ENCODE data around the gene ATP23.

Gene ATP23

DNA sequence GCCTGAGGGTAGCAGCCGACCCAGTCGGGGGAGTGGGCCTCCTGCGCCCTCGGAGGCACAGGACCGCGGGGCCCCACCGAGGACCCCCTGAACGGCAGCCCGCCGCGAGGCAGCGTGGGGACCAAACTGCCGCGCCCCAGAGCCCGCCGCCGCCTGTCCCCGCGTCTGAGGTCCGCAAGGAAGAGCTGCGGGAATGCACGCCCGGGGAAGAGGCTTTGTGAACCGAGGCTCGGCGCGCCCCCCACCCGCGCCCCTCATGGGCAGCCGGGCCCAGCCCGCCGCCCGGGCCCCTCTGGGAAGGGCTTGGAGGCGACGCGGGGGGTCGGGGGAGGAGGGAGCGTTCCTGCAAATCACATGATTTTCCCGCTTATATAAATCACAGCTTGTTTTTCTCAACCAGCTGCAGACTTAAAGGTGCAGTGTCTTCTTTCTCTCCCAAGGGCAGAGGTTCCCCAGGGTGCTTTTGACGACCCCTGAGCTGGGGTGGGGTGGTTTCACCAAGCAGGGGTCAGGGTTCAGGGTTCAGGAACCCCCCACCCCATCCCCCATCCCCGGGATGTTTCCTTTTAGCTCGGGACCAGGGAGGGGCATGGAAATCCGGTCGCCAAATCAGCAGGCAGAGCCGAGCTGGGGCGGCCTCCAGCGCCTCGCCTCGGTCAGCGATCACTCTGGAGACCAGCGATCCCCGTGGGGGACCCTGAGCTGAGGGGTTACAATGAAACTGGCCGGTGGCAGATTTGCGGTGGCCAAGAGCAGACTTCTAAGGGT is 44.7 kb upstream of the ATP23 start:
- H3K27ac ChIP-seq = peak overlapping the region; percentile 99
- no peak for DNase-seq (ENCODE audit: low read depth, low spot score)
- no peaks in the 10 kb centered on the region for H3K9me3 ChIP-seq (ENCODE audit: low read depth, low read length)
- peak overlapping the region; percentile 87 for H3K9ac ChIP-seq (ENCODE audit: insufficient read length)
- H3K36me3 ChIP-seq (ENCODE audit: insufficient read depth, low read length) = no peaks in the 10 kb centered on the region
- peak overlapping the region; percentile 79 for H3K4me3 ChIP-seq
- TF ChIP-seq POLR2AphosphoS5 (IDR thresholded peaks at IDR 0.05; ENCODE audit: borderline replicate concordance, low read depth, low read length) = peak; percentile 62; the same call in 1 of the 2 replicates
- no peak for TF ChIP-seq EZH2 (IDR thresholded peaks at IDR 0.05)
- TF ChIP-seq FOXP2 (optimal IDR thresholded peaks at IDR 0.05; ENCODE audit: control extremely low read depth, extremely low read length, insufficient read depth) = no peak

DNA sequence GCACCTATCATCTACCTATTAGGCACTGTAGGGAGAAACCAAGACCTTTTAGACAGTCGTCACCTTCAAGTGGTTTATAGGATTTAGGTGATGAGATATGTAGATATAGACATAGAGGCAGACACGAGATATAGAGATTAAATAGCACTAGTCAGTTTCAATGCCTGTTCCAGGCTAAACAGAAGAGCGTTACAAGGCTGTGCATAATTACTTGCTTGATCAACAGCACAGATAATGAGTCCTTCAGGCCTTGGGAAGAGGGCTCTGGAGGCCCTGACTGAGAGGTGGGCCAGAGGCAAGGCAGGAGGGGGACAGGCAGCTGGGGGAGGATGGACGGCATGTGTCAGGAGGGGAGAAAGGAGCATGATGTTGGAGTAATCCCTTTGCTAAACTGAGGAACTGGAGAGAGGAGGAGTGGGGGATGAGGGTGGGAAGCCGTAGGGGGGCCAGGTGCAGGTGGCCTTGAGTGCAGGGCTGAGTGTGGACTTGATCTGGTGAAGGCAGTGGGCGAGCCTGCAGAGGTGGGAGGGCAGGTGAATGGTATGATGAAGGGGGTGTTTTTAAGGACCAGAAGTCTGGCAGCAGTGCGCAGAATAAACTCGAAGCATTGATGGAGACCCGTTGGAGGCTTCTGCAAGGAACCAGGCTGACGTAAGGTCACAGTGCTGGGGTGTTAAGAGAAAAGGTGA is 43.9 kb upstream of the ATP23 start:
- H3K9ac ChIP-seq (ENCODE audit: insufficient read length) = peak overlapping the region; percentile 87
- H3K27ac ChIP-seq = peak overlapping the region; percentile 99; the same call in 1 of the 2 replicates
- no peak for TF ChIP-seq POLR2AphosphoS5 (IDR thresholded peaks at IDR 0.05; ENCODE audit: borderline replicate concordance, low read depth, low read length)
- TF ChIP-seq FOXP2 (optimal IDR thresholded peaks at IDR 0.05; ENCODE audit: control extremely low read depth, extremely low read length, insufficient read depth) = no peak
- TF ChIP-seq EZH2 (IDR thresholded peaks at IDR 0.05) = no peak
- H3K36me3 ChIP-seq (ENCODE audit: insufficient read depth, low read length) = no peaks in the 10 kb centered on the region
- H3K4me3 ChIP-seq = peak overlapping the region; percentile 79
- no peaks in the 10 kb centered on the region for H3K9me3 ChIP-seq (ENCODE audit: low read depth, low read length)
- DNase-seq (ENCODE audit: low read depth, low spot score) = no peak

DNA sequence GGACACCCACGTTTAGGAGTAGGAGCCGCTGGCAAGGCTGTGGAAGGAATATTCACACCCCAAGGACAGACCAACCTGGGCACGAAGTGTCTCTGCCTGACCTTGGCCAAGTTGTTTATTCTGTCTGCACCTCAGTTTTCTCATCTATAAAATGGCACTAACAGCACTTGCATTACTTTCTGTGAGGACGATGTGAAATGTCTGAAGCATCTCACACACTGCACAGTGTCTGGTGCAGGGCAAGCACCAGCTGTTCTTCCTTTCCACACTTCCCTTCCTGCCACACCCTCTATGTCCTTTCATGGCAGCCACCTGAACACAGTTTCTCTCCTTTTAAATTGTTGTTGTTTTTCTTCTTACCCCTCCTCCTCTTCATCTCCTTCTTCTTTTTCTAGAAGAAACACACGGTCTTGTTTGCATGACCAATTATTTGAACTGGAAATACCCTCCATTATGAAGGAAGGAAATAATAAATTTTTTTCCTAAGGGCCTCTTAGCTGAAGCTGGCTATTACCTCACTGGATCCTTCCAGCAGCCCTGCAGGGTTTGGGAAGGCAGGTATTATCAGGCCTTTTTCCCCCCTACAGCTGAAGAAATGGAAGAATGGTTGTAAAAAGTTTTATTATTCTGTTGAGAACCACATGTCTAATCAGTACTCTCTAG is 42.9 kb upstream of the ATP23 start:
- H3K36me3 ChIP-seq (ENCODE audit: insufficient read depth, low read length) = no peaks in the 10 kb centered on the region
- H3K9me3 ChIP-seq (ENCODE audit: low read depth, low read length) = no peaks in the 10 kb centered on the region
- TF ChIP-seq POLR2AphosphoS5 (IDR thresholded peaks at IDR 0.05; ENCODE audit: borderline replicate concordance, low read depth, low read length) = no peak
- TF ChIP-seq FOXP2 (optimal IDR thresholded peaks at IDR 0.05; ENCODE audit: control extremely low read depth, extremely low read length, insufficient read depth) = no peak
- no peak for TF ChIP-seq EZH2 (IDR thresholded peaks at IDR 0.05)
- no peak for DNase-seq (ENCODE audit: low read depth, low spot score)
- H3K4me3 ChIP-seq = peak overlapping the region; percentile 34
- H3K27ac ChIP-seq = peak overlapping the region; percentile 74; the same call in 1 of the 2 replicates
- H3K9ac ChIP-seq (ENCODE audit: insufficient read length) = peak overlapping the region; percentile 29

DNA sequence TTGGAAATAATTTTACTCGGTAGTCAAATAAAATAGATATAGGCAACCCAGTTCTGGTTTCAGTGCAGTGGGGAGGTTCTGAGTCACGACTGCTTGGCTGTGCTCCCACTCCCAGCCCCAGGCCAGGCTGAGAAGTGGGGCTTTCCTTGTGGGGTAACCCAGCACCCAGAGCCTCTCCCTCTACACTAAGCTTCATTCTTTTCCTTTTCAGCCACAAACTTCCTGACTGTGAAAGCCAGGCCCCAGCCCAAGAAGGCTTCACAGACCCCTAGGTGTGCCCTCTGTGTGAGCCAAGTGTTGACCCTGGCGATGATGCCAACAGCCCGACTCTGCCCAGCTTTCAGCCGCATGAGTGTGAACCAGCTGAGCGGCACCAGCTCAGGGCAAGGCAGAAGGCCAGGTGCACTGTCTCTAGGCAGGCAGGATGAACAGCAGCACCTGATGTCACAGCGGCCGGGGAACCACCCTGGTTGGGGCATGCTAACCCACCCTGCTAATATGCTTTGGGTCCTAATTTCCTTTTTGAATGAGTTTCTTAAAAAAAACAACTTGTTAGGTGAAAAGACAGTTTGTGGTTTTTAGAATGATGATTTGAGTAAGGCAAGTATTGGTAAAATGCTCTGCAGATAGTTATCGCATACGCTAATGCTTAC is 42.2 kb upstream of the ATP23 start:
- Histone ChIP-seq H3K36me3 (ENCODE audit: insufficient read depth, low read length) (no peaks in the 10 kb centered on the region), H3K9me3 (ENCODE audit: low read depth, low read length) (no peaks in the 10 kb centered on the region), H3K9ac (ENCODE audit: insufficient read length) (peak overlapping the region; percentile 29), H3K27ac (peak overlapping the region; percentile 74; the same call in 1 of the 2 replicates), H3K4me3 (peak overlapping the region; percentile 34)
- TF ChIP-seq FOXP2 (optimal IDR thresholded peaks at IDR 0.05; ENCODE audit: control extremely low read depth, extremely low read length, insufficient read depth) = no peak
- no peak for DNase-seq (ENCODE audit: low read depth, low spot score)

DNA sequence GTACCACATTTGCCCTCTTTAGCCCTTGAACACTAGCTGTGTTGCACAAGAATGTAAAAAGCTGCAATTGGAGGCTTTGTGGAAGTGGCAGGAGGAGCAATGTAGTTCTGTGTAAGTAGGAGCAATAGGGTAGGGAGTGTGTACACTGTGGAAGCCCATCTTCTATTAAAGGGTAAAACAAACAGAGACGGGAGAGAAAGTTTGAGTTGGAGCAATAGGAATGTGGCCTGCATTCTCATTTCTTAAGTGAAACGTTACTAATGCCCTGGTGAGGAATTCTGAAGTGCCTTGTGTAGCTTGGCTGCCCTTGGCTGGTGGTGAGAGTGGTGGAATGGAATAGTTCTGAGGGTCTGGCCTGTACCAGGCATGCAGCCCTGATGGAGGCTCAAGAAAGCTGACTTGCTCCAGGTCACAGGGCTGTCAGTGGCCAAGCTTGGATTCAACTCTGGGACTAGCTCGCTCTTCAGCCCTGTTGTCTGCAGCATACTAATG is 38.8 kb upstream of the ATP23 start:
- no peak for DNase-seq (ENCODE audit: low read depth, low spot score)
- no peak for TF ChIP-seq EZH2 (IDR thresholded peaks at IDR 0.05)
- TF ChIP-seq FOXP2 (optimal IDR thresholded peaks at IDR 0.05; ENCODE audit: control extremely low read depth, extremely low read length, insufficient read depth) = no peak
- no peak for TF ChIP-seq POLR2AphosphoS5 (IDR thresholded peaks at IDR 0.05; ENCODE audit: borderline replicate concordance, low read depth, low read length)

DNA sequence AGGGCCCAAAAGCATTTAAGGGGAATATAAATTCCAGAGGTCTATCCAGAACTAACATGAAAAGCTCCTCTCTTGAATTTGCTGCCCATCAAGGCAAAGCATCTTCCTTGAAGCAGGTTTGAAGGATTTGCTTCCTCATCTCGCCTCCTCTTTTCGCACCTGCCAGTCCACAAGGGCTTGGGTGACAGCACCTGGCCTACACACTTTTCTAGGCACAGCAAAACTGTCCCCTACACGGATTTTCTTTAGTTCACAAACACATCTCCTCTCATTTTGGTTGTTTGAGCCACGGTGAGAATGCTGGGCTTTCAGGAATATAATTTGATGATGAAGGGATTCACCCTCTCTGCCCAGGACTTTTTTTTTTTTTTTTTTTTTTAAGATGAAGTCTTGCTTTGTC is 36.9 kb upstream of the ATP23 start:
- no peaks in the 10 kb centered on the region for H3K36me3 ChIP-seq (ENCODE audit: insufficient read depth, low read length)
- H3K4me3 ChIP-seq = no peak overlapping the region
- TF ChIP-seq EZH2 (IDR thresholded peaks at IDR 0.05) (no peak), POLR2AphosphoS5 (IDR thresholded peaks at IDR 0.05; ENCODE audit: borderline replicate concordance, low read depth, low read length) (no peak), FOXP2 (optimal IDR thresholded peaks at IDR 0.05; ENCODE audit: control extremely low read depth, extremely low read length, insufficient read depth) (no peak)
- DNase-seq (ENCODE audit: low read depth, low spot score) = no peak
- no peak overlapping the region for H3K9ac ChIP-seq (ENCODE audit: insufficient read length)
- no peak overlapping the region for H3K27ac ChIP-seq
- no peaks in the 10 kb centered on the region for H3K9me3 ChIP-seq (ENCODE audit: low read depth, low read length)

More for the DNA sequence above, 38.8 kb upstream of the ATP23 start:
- H3K9ac ChIP-seq (ENCODE audit: insufficient read length) = no peak overlapping the region
- no peak overlapping the region for H3K4me3 ChIP-seq
- H3K9me3 ChIP-seq (ENCODE audit: low read depth, low read length) = no peaks in the 10 kb centered on the region
- H3K36me3 ChIP-seq (ENCODE audit: insufficient read depth, low read length) = no peaks in the 10 kb centered on the region
- H3K27ac ChIP-seq = no peak overlapping the region

DNA sequence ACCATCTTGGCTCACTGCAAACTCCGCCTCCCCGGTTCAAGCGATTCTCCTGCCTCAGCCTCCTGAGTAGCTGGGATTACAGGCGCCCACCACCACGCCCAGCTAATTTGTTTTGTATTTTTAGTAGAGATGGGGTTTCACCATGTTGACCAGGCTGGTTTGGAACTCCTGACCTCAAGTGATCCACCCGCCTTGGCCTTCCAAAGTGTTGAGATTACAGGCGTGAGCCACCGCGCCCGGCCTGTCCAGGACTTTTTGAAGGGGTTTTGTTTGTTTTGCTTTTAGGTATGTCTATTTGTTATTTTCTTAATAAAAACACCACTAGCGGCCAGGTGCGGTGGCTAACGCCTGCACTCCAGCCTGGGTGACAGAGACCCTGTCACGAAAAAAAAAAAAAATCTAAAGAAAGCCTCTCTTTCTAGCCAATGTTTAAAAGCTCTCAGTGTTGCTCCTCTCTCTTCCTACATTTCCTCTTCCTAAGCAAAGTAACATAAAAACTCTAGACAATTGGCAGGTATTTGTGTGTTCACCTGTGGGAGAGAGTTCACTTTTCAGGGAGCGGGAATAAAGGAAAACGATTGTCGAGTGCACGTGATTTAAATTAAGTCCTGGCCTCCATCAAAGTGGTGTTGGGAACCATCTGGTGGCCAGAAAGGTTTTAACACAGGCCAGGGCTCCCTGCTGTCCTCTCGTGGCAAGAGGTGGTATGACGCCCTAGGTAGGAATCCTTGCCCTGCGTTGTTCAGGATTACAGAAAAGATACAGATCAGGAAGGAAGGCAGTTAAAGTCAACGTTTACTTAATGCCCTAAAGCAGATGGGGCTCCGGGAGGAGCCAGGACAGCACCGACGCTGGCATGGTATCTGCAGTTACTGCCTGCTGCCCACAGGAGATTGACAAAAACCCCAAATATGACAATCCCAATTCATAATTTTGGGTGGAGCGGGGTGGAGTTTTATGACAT is 36.2 kb upstream of the ATP23 start:
- Histone ChIP-seq H3K9me3 (ENCODE audit: low read depth, low read length) (no peaks in the 10 kb centered on the region), H3K4me3 (peak overlapping the region; percentile 60), H3K36me3 (ENCODE audit: insufficient read depth, low read length) (no peaks in the 10 kb centered on the region), H3K9ac (ENCODE audit: insufficient read length) (peak overlapping the region; percentile 64), H3K27ac (no peak overlapping the region)
- peak; percentile 79 for DNase-seq (ENCODE audit: low read depth, low spot score)
- no peak for TF ChIP-seq FOXP2 (optimal IDR thresholded peaks at IDR 0.05; ENCODE audit: control extremely low read depth, extremely low read length, insufficient read depth)
- TF ChIP-seq POLR2AphosphoS5 (IDR thresholded peaks at IDR 0.05; ENCODE audit: borderline replicate concordance, low read depth, low read length) = no peak
- TF ChIP-seq EZH2 (IDR thresholded peaks at IDR 0.05) = no peak

Measured in SK-N-MC (cell line).